Activated CD8-positive, alpha-beta T cell treated with anti-CD3 and anti-CD28 coated beads for 36 hours (primary cell): Measurements from ENCODE around the gene MPPED1. TPM values are rescaled to one million over a fixed set of nuclear protein-coding genes. Genes with fewer than 3 reads are reported as not detected.

Source experiments
- ATAC-seq: fragments of 200-7000 bp; cut with Tn5 transposase; one replicate; pipeline ENCODE4 v1.10.0; 2021; ENCODE audit warnings: mild to moderate bottlenecking, moderate library complexity
- CTCF ChIA-PET: fragments of 350-600 bp; sonication (Branson Sonifier 250); formaldehyde crosslinking; loops from one replicate; lab custom pipeline; 2021; ENCODE audit warnings: antibody characterized with exemption; lab: Charles Lee
- POLR2A ChIA-PET: fragments of 350-600 bp; sonication (Branson Sonifier 250); formaldehyde crosslinking; loops from one replicate; lab custom pipeline; 2021; ENCODE audit warnings: antibody characterized with exemption; lab: Charles Lee
- DNase-seq: peaks from one replicate; pipeline ENCODE4 v3.0.0-alpha.2; 2020
- H3K27ac Mint-ChIP-seq: one replicate; pipeline ENCODE4 v1.8.0; 2021; ENCODE audit warnings: mild to moderate bottlenecking, mixed read lengths
- H3K27me3 Mint-ChIP-seq: one replicate; pipeline ENCODE4 v1.8.0; 2021; ENCODE audit warnings: mixed read lengths
- H3K36me3 Mint-ChIP-seq: one replicate; pipeline ENCODE4 v1.8.0; 2021; ENCODE audit warnings: low read depth, mixed read lengths
- H3K4me1 Mint-ChIP-seq: one replicate; pipeline ENCODE4 v1.8.0; 2021; ENCODE audit warnings: low read depth, mixed read lengths
- H3K4me3 Mint-ChIP-seq: one replicate; pipeline ENCODE4 v1.8.0; 2021; ENCODE audit warnings: mild to moderate bottlenecking, moderate library complexity, mixed read lengths
- H3K9me3 Mint-ChIP-seq: one replicate; pipeline ENCODE4 v1.8.0; 2021; ENCODE audit warnings: mixed read lengths
- CTCF ChIP-seq: fragments of 200-600 bp; IDR thresholded peaks from one replicate; pipeline ENCODE4 v1.8.0; 2022; ENCODE audit warnings: antibody characterized with exemption, mild to moderate bottlenecking
- intact Hi-C: fragments of 100-400 bp; cut with micrococcal nuclease; formaldehyde crosslinking; loops from one replicate; pipeline ENCODE4 v1.10.0; 2022
- total RNA-seq, 2 experiments: library from RNA; stranded (reverse); gene quantifications; one replicate each; pipeline ENCODE4 v1.2.3, GENCODE V29; 2021

Gene MPPED1
- total RNA-seq, 2 experiments from 2014 or later, result not detected

- Mint-ChIP-seq H3K4me3 (no peak overlapping the region), H3K36me3 (no peaks in the 10 kb centered on the region), H3K4me1 (no peaks in the 10 kb centered on the region), H3K27ac (no peak overlapping the region), H3K9me3 (no peaks in the 10 kb centered on the region), H3K27me3 (no peaks in the 10 kb centered on the region)
- DNase-seq (no peak), ATAC-seq (no peak)
- intact Hi-C loops, result no loop called here
- ChIA-PET CTCF (no interaction called here), POLR2A (no interaction called here)
- no peak for TF ChIP-seq CTCF
Observed at GRCh38 chr22:43498856-43499253, 87.0 kb downstream of the MPPED1 start.

- Mint-ChIP-seq H3K9me3 (no peaks in the 10 kb centered on the region), H3K36me3 (no peaks in the 10 kb centered on the region), H3K4me3 (no peak overlapping the region), H3K4me1 (no peaks in the 10 kb centered on the region), H3K27me3 (no peaks in the 10 kb centered on the region), H3K27ac (no peak overlapping the region)
- CTCF ChIA-PET, result no interaction called here
- no peak for DNase-seq
- POLR2A ChIA-PET, result no interaction called here
- no peak for ATAC-seq
- no peak for TF ChIP-seq CTCF
- intact Hi-C loops, result no loop called here
Observed at GRCh38 chr22:43500792-43501785, 89.3 kb downstream of the MPPED1 start.

GRCh38 chr22:43501878-43502277, 90.1 kb downstream of the MPPED1 start:
- TF ChIP-seq CTCF, result no peak
- POLR2A ChIA-PET, result no interaction called here
- DNase-seq (no peak), ATAC-seq (no peak)
- Mint-ChIP-seq H3K27me3 (no peaks in the 10 kb centered on the region), H3K9me3 (no peaks in the 10 kb centered on the region), H3K36me3 (no peaks in the 10 kb centered on the region), H3K4me1 (no peaks in the 10 kb centered on the region), H3K27ac (no peak overlapping the region), H3K4me3 (no peak overlapping the region)
- CTCF ChIA-PET, result no interaction called here
- intact Hi-C loops, result no loop called here

GRCh38 chr22:43502306-43502874, 90.6 kb downstream of the MPPED1 start:
- DNase-seq (no peak), ATAC-seq (no peak)
- Mint-ChIP-seq H3K27ac (no peak overlapping the region), H3K27me3 (no peaks in the 10 kb centered on the region), H3K36me3 (no peaks in the 10 kb centered on the region), H3K4me3 (no peak overlapping the region), H3K9me3 (no peaks in the 10 kb centered on the region), H3K4me1 (no peaks in the 10 kb centered on the region)
- intact Hi-C loops, result no loop called here
- POLR2A ChIA-PET, result interaction anchor here (0.6 kb wide), 1 partner anchor 852 kb away, joined by 3 read pairs; no protein-coding TSS in a partner anchor
- TF ChIP-seq CTCF, result no peak
- CTCF ChIA-PET, result no interaction called here

- intact Hi-C loops, result no loop called here
- no peak for TF ChIP-seq CTCF
- POLR2A ChIA-PET, result no interaction called here
- ATAC-seq (no peak), DNase-seq (no peak)
- H3K36me3 Mint-ChIP-seq, result no peaks in the 10 kb centered on the region
- no peaks in the 10 kb centered on the region for H3K4me1 Mint-ChIP-seq
- no peaks in the 10 kb centered on the region for H3K9me3 Mint-ChIP-seq
- CTCF ChIA-PET, result no interaction called here
- H3K27me3 Mint-ChIP-seq, result no peaks in the 10 kb centered on the region
- H3K27ac Mint-ChIP-seq, result no peak overlapping the region
- H3K4me3 Mint-ChIP-seq, result no peak overlapping the region
Observed at GRCh38 chr22:43504068-43504467, 92.3 kb downstream of the MPPED1 start.
